ENCODE data around the gene PITX3.

PITX3 gene

GRCh38 chr10:102261196-102261595, 19.9 kb upstream of the PITX3 start:
- TF ChIP-seq SIN3A (IDR thresholded peaks at IDR 0.05; ENCODE audit: borderline replicate concordance, insufficient read depth, low read length) (no peak), POLR2AphosphoS5 (IDR thresholded peaks at IDR 0.05; ENCODE audit: low read depth, low read length) (no peak), FOXP2 (optimal IDR thresholded peaks at IDR 0.05; ENCODE audit: borderline replicate concordance, extremely low read depth, extremely low read length, insufficient read depth) (no peak), REST (IDR thresholded peaks at IDR 0.05; ENCODE audit: insufficient read depth in 1 of 2, low read depth in 2 of 2, low read length in 2 of 2) (no peak), TAF1 (IDR thresholded peaks at IDR 0.05; ENCODE audit: borderline replicate concordance, insufficient read depth, low read length) (no peak)

GRCh38 chr10:102255404-102255803, 14.1 kb upstream of the PITX3 start:
- TF ChIP-seq SIN3A (IDR thresholded peaks at IDR 0.05; ENCODE audit: borderline replicate concordance, insufficient read depth, low read length) (no peak), FOXP2 (optimal IDR thresholded peaks at IDR 0.05; ENCODE audit: borderline replicate concordance, extremely low read depth, extremely low read length, insufficient read depth) (no peak)

DNA sequence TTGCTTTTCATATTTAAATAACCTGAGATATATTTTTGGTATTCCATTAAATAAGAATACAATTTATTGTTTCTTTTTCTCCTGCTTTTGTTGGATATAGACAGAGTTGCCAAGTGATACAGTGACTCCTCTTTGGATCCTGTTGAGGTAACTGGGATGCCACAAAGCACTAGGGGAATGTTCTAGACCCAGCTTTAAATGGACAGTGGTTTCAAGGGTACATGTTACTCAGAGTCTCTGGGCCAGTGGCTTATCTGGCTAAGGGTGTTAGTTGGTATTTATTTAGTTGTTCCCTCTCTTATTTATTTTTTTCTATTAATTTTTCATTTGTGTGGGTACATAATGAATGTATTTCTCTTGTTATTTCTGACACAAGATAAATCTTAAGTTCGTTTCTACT, 13.1 kb upstream of the PITX3 start:
- TF ChIP-seq POLR2AphosphoS5 (IDR thresholded peaks at IDR 0.05; ENCODE audit: low read depth, low read length) (no peak), TAF1 (IDR thresholded peaks at IDR 0.05; ENCODE audit: borderline replicate concordance, insufficient read depth, low read length) (no peak), REST (IDR thresholded peaks at IDR 0.05; ENCODE audit: insufficient read depth in 1 of 2, low read depth in 2 of 2, low read length in 2 of 2) (no peak), FOXP2 (optimal IDR thresholded peaks at IDR 0.05; ENCODE audit: borderline replicate concordance, extremely low read depth, extremely low read length, insufficient read depth) (no peak), SIN3A (IDR thresholded peaks at IDR 0.05; ENCODE audit: borderline replicate concordance, insufficient read depth, low read length) (no peak)

DNA sequence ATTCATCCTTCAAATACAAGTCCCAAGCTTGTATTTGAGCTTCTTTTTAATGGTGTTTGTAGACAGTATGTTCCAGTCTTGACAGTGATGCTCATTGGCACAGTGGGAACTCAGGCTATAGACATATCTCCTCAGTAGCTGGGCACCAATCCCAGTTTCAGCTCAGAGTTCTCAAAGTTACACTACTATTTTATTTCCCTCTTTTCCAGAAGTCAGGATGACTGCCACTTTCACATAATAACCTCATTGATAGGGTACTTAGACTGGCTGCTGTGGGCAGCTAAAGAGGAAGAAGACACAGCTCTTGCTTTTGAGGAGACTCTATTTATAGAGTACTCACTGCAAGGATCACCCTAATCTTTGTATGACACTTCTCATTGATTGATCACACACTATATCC, 6.4 kb upstream of the PITX3 start:
- TF ChIP-seq POLR2AphosphoS5 (IDR thresholded peaks at IDR 0.05; ENCODE audit: low read depth, low read length) (no peak), REST (IDR thresholded peaks at IDR 0.05; ENCODE audit: insufficient read depth in 1 of 2, low read depth in 2 of 2, low read length in 2 of 2) (no peak), SIN3A (IDR thresholded peaks at IDR 0.05; ENCODE audit: borderline replicate concordance, insufficient read depth, low read length) (no peak), FOXP2 (optimal IDR thresholded peaks at IDR 0.05; ENCODE audit: borderline replicate concordance, extremely low read depth, extremely low read length, insufficient read depth) (no peak)

- no peak for TF ChIP-seq TAF1 (IDR thresholded peaks at IDR 0.05; ENCODE audit: borderline replicate concordance, insufficient read depth, low read length)
These were observed 4.9 kb upstream of the PITX3 start for GRCh38 chr10:102246261-102246660.

DNA sequence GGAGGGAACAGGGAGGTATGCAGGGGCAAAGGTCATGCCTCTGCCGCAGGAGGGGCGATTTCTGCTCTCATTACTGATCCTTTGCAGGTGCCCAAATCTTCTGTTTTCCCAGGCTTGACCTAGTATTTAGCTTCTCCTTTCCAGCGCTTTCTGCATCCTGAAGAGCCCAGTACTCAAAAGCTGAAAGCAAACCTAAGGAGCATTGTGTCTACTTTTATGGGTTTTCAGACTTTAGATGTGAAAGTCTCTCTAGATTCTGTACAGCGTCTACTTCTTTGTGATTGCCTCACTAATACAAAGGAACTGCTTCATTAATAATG, 4.6 kb upstream of the PITX3 start:
- TF ChIP-seq POLR2AphosphoS5 (IDR thresholded peaks at IDR 0.05; ENCODE audit: low read depth, low read length) (no peak), REST (IDR thresholded peaks at IDR 0.05; ENCODE audit: insufficient read depth in 1 of 2, low read depth in 2 of 2, low read length in 2 of 2) (no peak)

All from PFSK-1 (cell line).